ENCODE data around the gene ANTXR1.

Gene ANTXR1

GRCh38 chr2:69007603-69008002 is 5.4 kb upstream of the ANTXR1 start:
- DNase-seq: no peak

GRCh38 chr2:69010437-69011194 is 2.4 kb upstream of the ANTXR1 start:
- DNase-seq: no peak

- DNase-seq: no peak
Observed at GRCh38 chr2:69011611-69012157, 1.3 kb upstream of the ANTXR1 start.

GRCh38 chr2:69012310-69013141 is 453 bp upstream of the ANTXR1 start:
- peak; percentile 43 for DNase-seq

- DNase-seq: no peak
Observed at GRCh38 chr2:69013840-69014821, 1.2 kb downstream of the ANTXR1 start.

- no peak for DNase-seq
Observed at GRCh38 chr2:69017080-69017479, 4.1 kb downstream of the ANTXR1 start.

- DNase-seq: no peak
Observed at GRCh38 chr2:69017835-69018234, 4.9 kb downstream of the ANTXR1 start.

GRCh38 chr2:69018678-69019095 is 5.7 kb downstream of the ANTXR1 start:
- DNase-seq: no peak

GRCh38 chr2:69020496-69021426 is 7.8 kb downstream of the ANTXR1 start:
- DNase-seq: no peak

GRCh38 chr2:69021727-69022126 is 8.7 kb downstream of the ANTXR1 start:
- no peak for DNase-seq

- DNase-seq: no peak
Observed at GRCh38 chr2:69022548-69022947, 9.6 kb downstream of the ANTXR1 start.

- no peak for DNase-seq
Observed at GRCh38 chr2:69023236-69023635, 10.3 kb downstream of the ANTXR1 start.

- DNase-seq: no peak
Observed at GRCh38 chr2:69026026-69026425, 13.0 kb downstream of the ANTXR1 start.

- DNase-seq: no peak
Observed at GRCh38 chr2:69026691-69027459, 13.9 kb downstream of the ANTXR1 start.

- DNase-seq: no peak
Observed at GRCh38 chr2:69030800-69031428, 17.9 kb downstream of the ANTXR1 start.

- no peak for DNase-seq
Observed at GRCh38 chr2:69031466-69031865, 18.5 kb downstream of the ANTXR1 start.

- DNase-seq: no peak
Observed at GRCh38 chr2:69032336-69032735, 19.4 kb downstream of the ANTXR1 start.

- no peak for DNase-seq
Observed at GRCh38 chr2:69033461-69034095, 20.6 kb downstream of the ANTXR1 start.

- no peak for DNase-seq
Observed at GRCh38 chr2:69034122-69034521, 21.1 kb downstream of the ANTXR1 start.

GRCh38 chr2:69034845-69035244 is 21.9 kb downstream of the ANTXR1 start:
- no peak for DNase-seq
